ENCODE data around the gene MYCN.
"Not testable (repeated sequence)": the region's sequence is repeated elsewhere in the genome, so short reads cannot be mapped to it uniquely, and the experiment has no call there.

Gene MYCN

GRCh38 chr2:15943378-15944280 lies 3.3 kb downstream of the MYCN start:
- DNase-seq (ENCODE audit: low read depth in 2 of 2) = no peak

GRCh38 chr2:15944325-15945017 lies 4.1 kb downstream of the MYCN start:
- DNase-seq (ENCODE audit: low read depth in 2 of 2) = no peak

- DNase-seq (ENCODE audit: low read depth in 2 of 2) = no peak
Observed at GRCh38 chr2:15945909-15946705, 5.8 kb downstream of the MYCN start.

GRCh38 chr2:15946983-15947382 lies 6.6 kb downstream of the MYCN start:
- no peak for DNase-seq (ENCODE audit: low read depth in 2 of 2)

DNA sequence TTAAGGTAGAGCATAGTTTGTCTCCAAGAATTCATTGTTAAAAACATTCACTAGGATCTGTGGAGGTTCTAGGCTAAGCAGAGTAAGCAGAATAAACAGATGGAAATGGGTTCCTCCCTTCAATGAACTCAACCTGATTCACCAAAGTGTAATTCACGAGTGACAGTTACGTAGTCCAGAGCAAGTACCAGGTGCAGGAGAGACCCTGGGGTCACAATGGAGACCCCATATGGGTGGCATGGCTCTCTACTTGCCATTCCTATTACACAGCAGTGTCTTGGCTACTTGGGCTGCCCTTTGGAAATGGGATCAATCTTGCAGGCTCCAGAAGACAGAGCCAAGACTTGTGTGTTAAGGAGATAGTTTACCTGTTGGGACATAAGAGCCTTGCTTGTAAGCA lies 7.1 kb downstream of the MYCN start:
- DNase-seq (ENCODE audit: low read depth in 2 of 2) = no peak

GRCh38 chr2:15948704-15948957 lies 8.3 kb downstream of the MYCN start:
- DNase-seq (ENCODE audit: low read depth in 2 of 2) = no peak

- DNase-seq (ENCODE audit: low read depth in 2 of 2) = no peak
Observed at GRCh38 chr2:15949126-15949525, 8.8 kb downstream of the MYCN start.

DNA sequence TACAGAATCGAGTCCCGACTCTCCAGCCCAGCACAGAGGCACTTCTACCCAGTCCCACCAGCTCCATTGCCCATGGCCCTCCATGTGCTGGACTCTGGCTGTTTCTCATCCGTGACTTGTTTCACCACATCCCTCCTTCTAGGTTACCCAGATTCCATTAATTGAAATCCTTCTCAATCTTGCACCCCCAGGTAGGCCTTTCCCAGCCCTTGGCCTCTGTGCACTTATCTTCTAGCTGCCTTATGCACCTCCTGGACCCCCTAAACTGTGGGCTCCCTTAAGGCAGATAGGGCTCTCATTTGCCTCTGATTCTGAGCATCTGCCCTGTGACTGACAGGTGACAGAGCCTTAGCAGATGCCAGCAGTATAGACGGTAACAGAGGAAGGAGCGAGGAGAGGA lies 9.2 kb downstream of the MYCN start:
- DNase-seq (ENCODE audit: low read depth in 2 of 2) = no peak

DNA sequence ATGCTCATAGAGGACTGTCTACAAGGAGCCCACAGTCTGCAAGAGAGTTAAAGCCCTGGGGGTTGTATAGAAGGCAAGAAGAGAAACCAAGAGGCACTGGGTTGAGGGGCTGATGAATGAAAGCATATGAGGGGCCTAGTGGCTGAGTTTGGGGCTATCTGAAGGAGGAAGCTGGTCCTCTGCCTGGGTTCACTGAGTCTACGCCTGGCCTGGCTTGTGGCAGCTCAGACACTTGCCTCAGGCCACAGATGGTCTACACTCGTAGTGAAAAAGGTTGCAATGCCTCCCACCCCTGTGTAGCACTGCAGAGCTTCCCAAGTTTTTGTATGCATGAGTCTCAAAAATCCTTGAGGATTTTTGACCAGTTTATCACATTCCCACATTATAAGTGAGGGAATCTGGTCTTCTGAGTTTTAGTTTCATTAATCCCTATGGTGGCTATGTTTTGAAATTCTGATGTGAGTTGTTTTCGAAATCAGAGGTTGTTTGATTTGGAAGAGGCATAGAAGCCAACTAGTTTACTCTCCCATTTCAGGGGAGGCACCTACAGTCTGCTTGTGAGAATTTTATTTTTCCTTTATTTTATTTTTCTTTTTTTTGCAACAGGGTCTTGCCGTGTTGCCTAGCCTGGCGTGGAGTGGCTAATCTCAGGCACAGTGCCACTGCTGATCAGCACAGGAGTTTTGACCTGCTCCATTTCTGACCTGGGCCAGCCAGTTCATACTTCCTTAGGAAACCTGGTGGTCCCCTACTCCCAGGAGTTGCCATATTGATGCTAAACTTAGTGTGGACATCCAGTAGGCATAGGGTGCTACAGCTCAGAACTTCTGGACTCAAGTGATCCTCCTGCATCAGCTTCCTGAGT lies 10.0 kb downstream of the MYCN start:
- no peak for DNase-seq (ENCODE audit: low read depth in 2 of 2)

DNA sequence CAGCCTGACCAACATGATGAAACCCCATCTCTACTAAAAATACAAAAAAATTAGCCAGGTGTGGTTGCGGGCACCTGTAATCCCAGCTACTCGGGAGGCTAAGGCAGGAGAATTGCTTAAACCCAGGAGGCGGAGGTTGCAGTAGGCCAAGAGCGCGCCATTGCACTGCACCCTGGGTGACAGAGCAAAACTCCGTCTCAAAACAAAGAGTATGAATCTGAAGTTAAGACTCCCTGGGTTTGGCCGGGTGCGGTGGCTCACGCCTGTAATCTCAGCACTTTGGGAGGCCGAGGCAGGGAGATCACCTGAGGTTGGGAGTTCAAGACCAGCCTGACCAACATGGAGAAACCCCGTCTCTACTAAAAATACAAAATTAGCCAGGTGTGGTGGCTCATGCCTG lies 11.6 kb downstream of the MYCN start:
- not testable (repeated sequence) for DNase-seq (ENCODE audit: low read depth in 2 of 2)

DNA sequence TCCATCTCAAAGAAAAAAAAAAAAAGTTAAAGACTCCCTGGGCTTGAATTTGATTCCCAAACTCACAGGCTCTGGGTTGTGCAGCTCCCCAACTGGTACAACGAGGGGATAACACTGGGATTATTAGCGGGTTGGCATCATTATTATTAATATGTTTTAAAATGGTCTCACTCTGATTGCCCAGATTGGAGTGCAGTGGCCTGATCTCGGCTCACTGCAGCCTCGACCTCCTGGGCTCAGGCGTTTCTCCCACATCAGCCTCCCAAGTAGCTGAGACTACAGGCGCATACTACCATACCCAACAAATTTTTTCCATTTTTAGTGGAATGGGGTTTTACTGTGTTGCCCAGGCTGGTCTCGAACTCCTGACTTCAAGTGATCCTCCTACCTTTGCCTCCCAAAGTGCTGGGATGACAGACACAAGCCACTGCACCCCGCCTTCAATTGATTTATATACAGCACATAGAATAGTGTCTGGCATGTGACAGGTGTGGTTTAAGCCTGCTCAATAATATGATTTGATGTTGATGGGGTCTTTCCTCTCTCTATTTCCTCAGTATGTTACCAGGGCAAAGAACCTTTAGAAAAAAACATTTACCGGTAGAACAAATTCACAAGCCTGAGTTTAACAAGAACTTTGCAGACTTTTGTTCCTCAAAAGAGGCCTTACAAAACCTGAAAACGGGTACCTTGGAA lies 12.2 kb downstream of the MYCN start:
- no peak for DNase-seq (ENCODE audit: low read depth in 2 of 2)

- no peak for DNase-seq (ENCODE audit: low read depth in 2 of 2)
Observed at GRCh38 chr2:15953147-15953630, 12.8 kb downstream of the MYCN start.

- no peak for DNase-seq (ENCODE audit: low read depth in 2 of 2)
Observed at GRCh38 chr2:15953891-15954680, 13.7 kb downstream of the MYCN start.

DNA sequence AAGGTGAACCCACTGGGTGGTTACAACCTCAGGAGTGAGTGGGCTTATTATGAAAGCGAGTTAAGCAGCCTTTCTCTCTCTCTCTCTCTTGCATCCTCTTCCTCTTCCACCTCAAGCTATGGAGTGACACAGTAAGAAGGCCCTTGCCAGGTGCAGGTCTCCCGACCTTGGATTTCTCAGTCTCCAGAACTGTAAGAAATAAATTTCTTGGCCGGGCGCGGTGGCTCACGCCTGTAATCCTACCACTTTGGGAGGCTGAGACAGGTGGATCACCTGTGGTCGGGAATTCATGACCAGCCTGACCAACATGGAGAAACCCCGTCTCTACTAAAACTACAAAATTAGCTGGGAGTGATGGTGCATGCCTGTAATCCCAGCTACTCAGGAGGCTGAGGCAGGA lies 14.4 kb downstream of the MYCN start:
- DNase-seq (ENCODE audit: low read depth in 2 of 2) = no peak

- DNase-seq (ENCODE audit: low read depth in 2 of 2) = no peak
Observed at GRCh38 chr2:15955232-15955988, 15.1 kb downstream of the MYCN start.

DNA sequence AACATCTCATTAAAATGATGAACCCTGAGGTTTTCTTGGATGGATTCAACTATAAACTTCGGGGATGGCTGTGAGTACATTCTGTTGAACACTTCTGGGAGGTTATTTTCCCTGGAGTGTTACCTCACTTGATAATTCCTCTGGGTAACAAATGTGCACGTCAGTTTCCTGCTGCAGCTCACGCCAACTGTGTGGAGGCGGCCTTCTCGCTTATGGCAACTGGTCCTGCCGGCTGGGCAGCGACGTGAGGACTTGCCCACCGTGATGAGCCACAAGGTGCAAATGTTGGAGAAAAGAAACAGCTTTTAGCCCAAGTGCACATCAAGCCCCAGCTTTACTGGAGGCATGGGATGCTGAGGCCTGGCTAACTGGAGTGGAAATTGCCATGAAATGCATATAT lies 15.9 kb downstream of the MYCN start:
- no peak for DNase-seq (ENCODE audit: low read depth in 2 of 2)

DNA sequence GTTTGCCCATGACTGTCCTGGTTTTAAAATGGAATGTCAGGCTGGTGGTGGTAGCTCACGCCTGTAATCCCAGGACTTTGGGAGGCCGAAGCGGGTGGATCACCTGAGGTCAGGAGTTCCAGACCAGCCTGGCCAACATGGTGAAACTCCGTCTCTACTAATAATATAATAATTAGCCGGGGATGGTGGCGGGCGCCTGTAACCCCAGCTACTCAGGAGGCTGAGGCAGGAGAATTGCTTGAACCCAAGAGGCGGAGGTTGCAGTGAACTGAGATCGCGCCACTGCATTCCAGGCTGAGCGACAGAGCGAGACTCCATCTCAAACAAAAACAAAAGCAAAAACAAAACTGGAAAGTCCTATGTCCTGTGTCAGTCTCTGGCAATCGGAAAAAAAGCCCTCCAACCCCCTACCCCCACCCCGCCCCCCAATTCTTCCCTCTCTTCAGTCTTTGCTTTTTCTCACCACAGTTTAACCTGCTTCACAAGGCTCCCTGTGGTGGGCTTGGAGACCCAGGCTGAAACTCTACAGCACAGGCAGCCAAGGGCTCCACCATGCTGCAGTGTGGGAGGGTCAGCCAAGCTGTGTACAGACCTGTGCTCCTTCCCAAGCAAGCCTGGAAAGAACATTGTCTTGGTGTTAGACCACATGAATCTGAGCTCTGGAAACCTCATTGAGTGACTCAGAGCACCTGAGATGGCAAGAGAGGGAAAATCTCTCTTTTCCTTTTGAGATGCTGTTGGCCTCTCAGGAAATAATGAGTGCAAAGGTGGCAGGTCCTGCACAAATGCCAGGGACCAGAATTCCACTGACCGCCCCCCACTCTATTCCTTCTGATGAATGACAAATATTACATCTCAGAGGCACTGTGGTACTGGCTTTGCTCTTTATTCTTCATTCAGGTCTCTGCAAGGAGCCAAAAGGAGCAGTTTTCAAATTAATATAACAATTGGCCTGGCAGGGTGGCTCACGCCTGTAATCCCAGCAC lies 16.7 kb downstream of the MYCN start:
- no peak for DNase-seq (ENCODE audit: low read depth in 2 of 2)
